IMR-90 (cell line): ENCODE measurements around the gene DIP2B. TPM values are rescaled to one million over a fixed set of nuclear protein-coding genes. Genes with fewer than 3 reads are reported as not detected.

ENCODE experiments used
- ATAC-seq: fragments of 200-7000 bp; cut with Tn5 transposase; 2 replicates; pipeline ENCODE4 v1.9.1; 2020; ENCODE audit warnings: low read depth, mild to moderate bottlenecking, moderate library complexity
- BruUV-seq: library from RNA; stranded (reverse); fragments of 400-500 nt; replicated peaks from 2 replicates; lab custom pipeline; 2021; lab: Mats Ljungman, UMichigan
- CTCF ChIA-PET: fragments of 300-600 bp; formaldehyde crosslinking; extraction: SDS; loops from one replicate; lab custom pipeline; 2021; ENCODE audit warnings: antibody characterized with exemption; lab: Yijun Ruan, JAX
- POLR2A ChIA-PET: fragments of 300-600 bp; sonication (Branson Sonifier 250); formaldehyde crosslinking; loops from one replicate; lab custom pipeline; 2022; ENCODE audit warnings: antibody characterized with exemption; ENCODE audit not compliant: unreplicated experiment; lab: Charles Lee
- DNase-seq: peaks from one replicate; pipeline ENCODE4 v3.0.0; 2013
- H2AFZ ChIP-seq: replicated peaks from 2 replicates; pipeline ENCODE3; 2013; ENCODE audit warnings: low read length, mild to moderate bottlenecking; ENCODE audit not compliant: poor library complexity
- H2AK5ac ChIP-seq: 2 replicates; pipeline ENCODE4 v1.6.1; 2013; ENCODE audit warnings: low read depth, low read length, inconsistent platforms
- H2AK9ac ChIP-seq: replicated peaks from 2 replicates; pipeline ENCODE3; 2013; ENCODE audit warnings: mild to moderate bottlenecking, low read depth, low read length, moderate library complexity; ENCODE audit not compliant: poor library complexity
- H2BK120ac ChIP-seq: 2 replicates; pipeline ENCODE4 v1.6.1; 2013; ENCODE audit warnings: low read depth, low read length, inconsistent platforms
- H2BK15ac ChIP-seq: 3 replicates; pipeline ENCODE4 v1.6.1; 2013; ENCODE audit warnings: low read depth, low read length, inconsistent platforms
- H2BK20ac ChIP-seq: 2 replicates; pipeline ENCODE4 v1.6.1; 2013; ENCODE audit warnings: low read depth, mild to moderate bottlenecking, inconsistent platforms, low read length, moderate library complexity
- H2BK5ac ChIP-seq: 2 replicates; pipeline ENCODE4 v1.6.1; 2013; ENCODE audit warnings: mild to moderate bottlenecking, low read depth, low read length, inconsistent platforms; ENCODE audit not compliant: poor library complexity, severe bottlenecking
- H3K14ac ChIP-seq: replicated peaks from 2 replicates; pipeline ENCODE4 v1.6.1; 2013; ENCODE audit warnings: low read depth, low read length, inconsistent platforms
- H3K18ac ChIP-seq: 2 replicates; pipeline ENCODE4 v1.6.1; 2013; ENCODE audit warnings: low read depth, low read length, control low read depth
- H3K23ac ChIP-seq: 2 replicates; pipeline ENCODE4 v1.6.1; 2013; ENCODE audit warnings: low read depth, low read length, inconsistent platforms
- H3K27ac ChIP-seq: 2 replicates; pipeline ENCODE4 v1.5.1; 2013; ENCODE audit warnings: mild to moderate bottlenecking, control low read depth, low read length; ENCODE audit not compliant: insufficient read depth
- H3K27me3 ChIP-seq: 2 replicates; pipeline ENCODE4 v1.6.1; 2013; ENCODE audit warnings: low read length; ENCODE audit not compliant: control insufficient read depth, insufficient read depth
- H3K36me3 ChIP-seq: 2 replicates; pipeline ENCODE4 v1.6.1; 2013; ENCODE audit warnings: low read length, mixed read lengths; ENCODE audit not compliant: control insufficient read depth, insufficient read depth
- H3K4ac ChIP-seq: 2 replicates; pipeline ENCODE4 v1.6.1; 2013; ENCODE audit warnings: low read depth, low read length, inconsistent platforms
- H3K4me1 ChIP-seq: 2 replicates; pipeline ENCODE4 v1.6.1; 2013; ENCODE audit warnings: low read length, mixed read lengths; ENCODE audit not compliant: control insufficient read depth, insufficient read depth
- H3K4me2 ChIP-seq: 2 replicates; pipeline ENCODE4 v1.6.1; 2013; ENCODE audit warnings: low read depth, mild to moderate bottlenecking, control low read depth, low read length, moderate library complexity
- H3K4me3 ChIP-seq: 2 replicates; pipeline ENCODE4 v1.5.1; 2013; ENCODE audit warnings: low read depth, mild to moderate bottlenecking, control low read depth, low read length, moderate library complexity; ENCODE audit not compliant: insufficient read depth
- H3K56ac ChIP-seq: 2 replicates; pipeline ENCODE4 v1.6.1; 2013; ENCODE audit warnings: low read length, inconsistent platforms; ENCODE audit not compliant: insufficient read depth; ENCODE audit errors: extremely low read depth
- H3K79me1 ChIP-seq, 2 experiments: 2 replicates each; pipeline ENCODE4 v1.6.1; 2013; ENCODE audit warnings: low read length in 2 of 2, inconsistent platforms in 1 of 2, low read depth in 1 of 2
- H3K9ac ChIP-seq: 2 replicates; pipeline ENCODE4 v1.6.1; 2013; ENCODE audit warnings: low read depth, low read length, control low read depth
- H3K9me1 ChIP-seq: 2 replicates; pipeline ENCODE4 v1.6.1; 2013; ENCODE audit warnings: low read length, inconsistent platforms; ENCODE audit not compliant: insufficient read depth
- H3K9me3 ChIP-seq: 2 replicates; pipeline ENCODE4 v1.6.1; 2013; ENCODE audit warnings: low read length; ENCODE audit not compliant: control insufficient read depth, insufficient read depth
- H4K20me1 ChIP-seq: 2 replicates; pipeline ENCODE4 v1.6.1; 2013; ENCODE audit warnings: low read length, inconsistent platforms; ENCODE audit not compliant: insufficient read depth
- H4K5ac ChIP-seq: 2 replicates; pipeline ENCODE4 v1.6.1; 2013; ENCODE audit warnings: mild to moderate bottlenecking, low read depth, low read length, control low read depth
- H4K8ac ChIP-seq, 2 experiments: 2 replicates each; pipeline ENCODE4 v1.6.1; 2013; ENCODE audit warnings: low read depth in 2 of 2, low read length in 2 of 2, control low read depth in 1 of 2, inconsistent platforms in 1 of 2
- H4K91ac ChIP-seq: 2 replicates; pipeline ENCODE4 v1.6.1; 2013; ENCODE audit warnings: low read depth, low read length, inconsistent platforms; ENCODE audit not compliant: insufficient read depth
- BHLHE40 ChIP-seq: fragments of 150-350 bp; IDR thresholded peaks from 2 replicates; pipeline ENCODE4 v1.6.1; 2016; ENCODE audit warnings: mild to moderate bottlenecking, low read depth, low read length
- CEBPB ChIP-seq: IDR thresholded peaks from 2 replicates; pipeline ENCODE4 v1.6.1; 2012; ENCODE audit warnings: low read depth, low read length, improper control_type of control experiment
- CHD1 ChIP-seq: IDR thresholded peaks from 2 replicates; pipeline ENCODE4 v1.6.1; 2012; ENCODE audit warnings: low read depth, low read length, improper control_type of control experiment
- FOS ChIP-seq: fragments of 150-350 bp; IDR thresholded peaks from 2 replicates; pipeline ENCODE4 v1.6.1; 2016; ENCODE audit warnings: low read depth, low read length
- MAFK ChIP-seq: IDR thresholded peaks from 2 replicates; pipeline ENCODE4 v1.6.1; 2012; ENCODE audit warnings: low read depth, low read length, improper control_type of control experiment
- MAZ ChIP-seq: IDR thresholded peaks from 2 replicates; pipeline ENCODE4 v1.6.1; 2012; ENCODE audit warnings: low read depth, mild to moderate bottlenecking, low read length, improper control_type of control experiment, moderate library complexity, borderline replicate concordance
- MXI1 ChIP-seq: IDR thresholded peaks from 2 replicates; pipeline ENCODE4 v1.6.1; 2012; ENCODE audit warnings: low read depth, mild to moderate bottlenecking, low read length, moderate library complexity, borderline replicate concordance
- NFE2L2 ChIP-seq: fragments of 150-350 bp; IDR thresholded peaks from 2 replicates; pipeline ENCODE4 v1.6.1; 2016; ENCODE audit warnings: low read depth, mild to moderate bottlenecking, low read length
- POLR2A ChIP-seq: IDR thresholded peaks from 2 replicates; pipeline ENCODE4 v1.6.1; 2012; ENCODE audit warnings: mild to moderate bottlenecking, low read depth, low read length
- RAD21 ChIP-seq: IDR thresholded peaks from 2 replicates; pipeline ENCODE4 v1.6.1; 2012; ENCODE audit warnings: low read length, improper control_type of control experiment
- RCOR1 ChIP-seq: IDR thresholded peaks from 2 replicates; pipeline ENCODE4 v1.6.1; 2012; ENCODE audit warnings: mild to moderate bottlenecking, low read length, improper control_type of control experiment; ENCODE audit not compliant: insufficient replicate concordance
- RFX5 ChIP-seq: IDR thresholded peaks from 2 replicates; pipeline ENCODE4 v1.8.0; 2012; ENCODE audit warnings: low read depth, mild to moderate bottlenecking, low read length, moderate library complexity
- SMC3 ChIP-seq: fragments of 150-350 bp; IDR thresholded peaks from 2 replicates; pipeline ENCODE4 v1.6.1; 2016; ENCODE audit warnings: low read depth, mild to moderate bottlenecking, antibody characterized with exemption, low read length, moderate library complexity
- USF2 ChIP-seq: fragments of 150-350 bp; IDR thresholded peaks from 2 replicates; pipeline ENCODE4 v1.6.1; 2017; ENCODE audit warnings: mild to moderate bottlenecking, antibody characterized with exemption, low read length, low read depth
- WGBS, 2 experiments: methylation state at CpG; one replicate each; pipeline versions ENCODE4 v1.1.5 to v1.1.7; 2013; ENCODE audit warnings: missing lambda C conversion rate in 2 of 2; ENCODE audit not compliant: insufficient read length in 1 of 2; ENCODE audit errors: extremely low coverage in 2 of 2; 5-methylcytosine and 5-hydroxymethylcytosine counted together
- dilution Hi-C: fragments of 300-500 bp; cut with HindIII; formaldehyde crosslinking; loops from one replicate; pipeline ENCODE4 v1.14.3; 2018; ENCODE audit warnings: low sequenced_read_pairs; ENCODE audit not compliant: unreplicated experiment
- in situ Hi-C: fragments of 300-500 bp; cut with MboI; formaldehyde crosslinking; loops from 3 replicates; pipeline ENCODE4 v1.14.3; 2019; ENCODE audit warnings: low sequenced_read_pairs, inconsistent platforms, mixed read lengths
- intact Hi-C: fragments of 100-400 bp; cut with micrococcal nuclease; formaldehyde crosslinking; loops from 2 replicates; pipeline ENCODE4 v1.10.0; 2022
- polyA plus RNA-seq, 3 experiments: library from polyadenylated mRNA; depleted of rRNA; stranded (reverse); fragments of >200 nt; gene quantifications; 2 replicates each; pipeline ENCODE4 v1.2.3, GENCODE V29; 2012; ENCODE audit warnings: low replicate concordance in 1 of 3
- total RNA-seq: library from RNA; depleted of rRNA; stranded (reverse); fragments of >200 nt; gene quantifications from 2 replicates; pipeline ENCODE4 v1.2.3, GENCODE V29; 2012
- TF ChIP-seq, protein P1 (sequence below): conservative IDR thresholded peaks from 2 replicates; pipeline ENCODE4 v1.5.1; 2012; ENCODE audit warnings: mild to moderate bottlenecking, low read depth, low read length, improper control_type of control experiment
- TF ChIP-seq, protein P2 (sequence below): fragments of 150-350 bp; IDR thresholded peaks from 2 replicates; pipeline ENCODE4 v1.6.1; 2016; ENCODE audit warnings: low read depth, mild to moderate bottlenecking, low read length, moderate library complexity, borderline replicate concordance

The DIP2B gene
- total and polyA plus RNA-seq, 2 of the 4 experiments (the other 2 are of a cell fraction) = 7.7 to 12.9 TPM

GRCh38 chr12:50733706-50734105 is 228.9 kb downstream of the DIP2B start:
- ChIA-PET CTCF (no interaction called here), POLR2A (no interaction called here)
- Histone ChIP-seq H4K8ac (no peak overlapping the region), H3K14ac (no peak overlapping the region), H2BK15ac (no peak overlapping the region), H4K5ac (no peak overlapping the region), H3K4me1 (peaks cover 6% of the 10 kb centered on the region), H3K4ac (peak overlapping the region; percentile 25; the same call in 1 of the 2 replicates), H3K4me3 (no peak overlapping the region), H3K36me3 (peaks cover 22% of the 10 kb centered on the region), H2AFZ (no peak overlapping the region), H3K56ac (no peak overlapping the region), H3K4me2 (no peak overlapping the region), H2BK120ac (no peak overlapping the region), H3K9ac (no peak overlapping the region), H3K27me3 (no peaks in the 10 kb centered on the region), H3K79me1 (0 out of 4 replicates have a peak, but pooled peaks cover 0 to 3% of the 10 kb centered on the region in 2 experiments), H4K91ac (no peak overlapping the region; the same call in 1 of the 2 replicates), H2AK5ac (no peak overlapping the region; the same call in 1 of the 2 replicates), H3K23ac (no peak overlapping the region), H3K9me3 (no peaks in the 10 kb centered on the region), H2AK9ac (no peak overlapping the region), H3K27ac (no peak overlapping the region), H3K9me1 (no peaks in the 10 kb centered on the region), H2BK5ac (no peak overlapping the region), H4K20me1 (no peaks in the 10 kb centered on the region), H2BK20ac (no peak overlapping the region), H3K18ac (no peak overlapping the region)
- BruUV-seq = no TSS peak
- TF ChIP-seq RCOR1 = no peak
- no peak for TF ChIP-seq FOS
- TF ChIP-seq MAZ = no peak
- no peak for TF ChIP-seq RFX5
- TF ChIP-seq POLR2A = no peak
- no peak for TF ChIP-seq NFE2L2
- no peak for TF ChIP-seq RAD21
- TF ChIP-seq, protein P1, sequence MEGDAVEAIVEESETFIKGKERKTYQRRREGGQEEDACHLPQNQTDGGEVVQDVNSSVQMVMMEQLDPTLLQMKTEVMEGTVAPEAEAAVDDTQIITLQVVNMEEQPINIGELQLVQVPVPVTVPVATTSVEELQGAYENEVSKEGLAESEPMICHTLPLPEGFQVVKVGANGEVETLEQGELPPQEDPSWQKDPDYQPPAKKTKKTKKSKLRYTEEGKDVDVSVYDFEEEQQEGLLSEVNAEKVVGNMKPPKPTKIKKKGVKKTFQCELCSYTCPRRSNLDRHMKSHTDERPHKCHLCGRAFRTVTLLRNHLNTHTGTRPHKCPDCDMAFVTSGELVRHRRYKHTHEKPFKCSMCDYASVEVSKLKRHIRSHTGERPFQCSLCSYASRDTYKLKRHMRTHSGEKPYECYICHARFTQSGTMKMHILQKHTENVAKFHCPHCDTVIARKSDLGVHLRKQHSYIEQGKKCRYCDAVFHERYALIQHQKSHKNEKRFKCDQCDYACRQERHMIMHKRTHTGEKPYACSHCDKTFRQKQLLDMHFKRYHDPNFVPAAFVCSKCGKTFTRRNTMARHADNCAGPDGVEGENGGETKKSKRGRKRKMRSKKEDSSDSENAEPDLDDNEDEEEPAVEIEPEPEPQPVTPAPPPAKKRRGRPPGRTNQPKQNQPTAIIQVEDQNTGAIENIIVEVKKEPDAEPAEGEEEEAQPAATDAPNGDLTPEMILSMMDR = no peak
- no peak for TF ChIP-seq SMC3
- no peak for TF ChIP-seq USF2
- no peak for TF ChIP-seq CEBPB
- no peak for TF ChIP-seq BHLHE40
- TF ChIP-seq, protein P2, sequence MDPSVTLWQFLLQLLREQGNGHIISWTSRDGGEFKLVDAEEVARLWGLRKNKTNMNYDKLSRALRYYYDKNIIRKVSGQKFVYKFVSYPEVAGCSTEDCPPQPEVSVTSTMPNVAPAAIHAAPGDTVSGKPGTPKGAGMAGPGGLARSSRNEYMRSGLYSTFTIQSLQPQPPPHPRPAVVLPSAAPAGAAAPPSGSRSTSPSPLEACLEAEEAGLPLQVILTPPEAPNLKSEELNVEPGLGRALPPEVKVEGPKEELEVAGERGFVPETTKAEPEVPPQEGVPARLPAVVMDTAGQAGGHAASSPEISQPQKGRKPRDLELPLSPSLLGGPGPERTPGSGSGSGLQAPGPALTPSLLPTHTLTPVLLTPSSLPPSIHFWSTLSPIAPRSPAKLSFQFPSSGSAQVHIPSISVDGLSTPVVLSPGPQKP = no peak
- TF ChIP-seq MAFK = no peak
- no peak for TF ChIP-seq CHD1
- TF ChIP-seq MXI1 = no peak
- DNase-seq (no peak), ATAC-seq (no peak)
- in situ Hi-C loops (no loop called here), dilution Hi-C loops (no loop called here), intact Hi-C loops (loop anchor here (2.0 kb wide), 1 partner anchor 229 kb away; the partner anchor contains the start of gene DIP2B)
- WGBS, 2 experiments = 100% methylated on average over 1 of the region's 3 CpGs; no CpG with 5 or more reads in 1 of the 2 experiments
